Measurements from ENCODE around the gene FOXK2. TPM values are rescaled to one million over a fixed set of nuclear protein-coding genes. Genes with fewer than 3 reads are reported as not detected.

The FOXK2 gene
- 43.0 TPM for total RNA-seq

GRCh38 chr17:82518826-82519810 is at the start of gene FOXK2:
FOXK2 (plus strand) TSS chr17:82519732; CDS start chr17:82519889, 157 bp downstream.

GRCh38 chr17:82648165-82648668 is 128.7 kb downstream of the FOXK2 start, which contains the start of gene WDR45B:
WDR45B (minus strand) TSS chr17:82648444; CDS start chr17:82648340, 104 bp downstream.

Other genes with a start within 250 kb of the FOXK2 start
- gene CSNK1D, start 246.0 kb upstream of the FOXK2 start, total RNA-seq, result 82.4 TPM
- 0.99 TPM for gene CD7, start 202.1 kb upstream of the FOXK2 start, total RNA-seq
- 6.6 TPM for gene SECTM1, start 186.0 kb upstream of the FOXK2 start, total RNA-seq
- gene TEX19, start 160.5 kb upstream of the FOXK2 start, total RNA-seq, result not detected
- gene UTS2R, start 148.0 kb upstream of the FOXK2 start, total RNA-seq, result 3.2 TPM
- gene HEXD, start 101.4 kb upstream of the FOXK2 start, total RNA-seq, result 42.7 TPM
- gene OGFOD3, start 101.1 kb upstream of the FOXK2 start, total RNA-seq, result 32.9 TPM
- gene CYBC1, start 69.0 kb upstream of the FOXK2 start, total RNA-seq, result 54.4 TPM
- gene NARF, start 61.0 kb upstream of the FOXK2 start, total RNA-seq, result 78.2 TPM
- gene WDR45B, start 128.7 kb downstream of the FOXK2 start, total RNA-seq, result 68.2 TPM
- 27.8 TPM for gene RAB40B, start 179.0 kb downstream of the FOXK2 start, total RNA-seq
- 51.3 TPM for gene FN3KRP, start 197.0 kb downstream of the FOXK2 start, total RNA-seq
- 19.8 TPM for gene FN3K, start 215.9 kb downstream of the FOXK2 start, total RNA-seq
- 63.9 TPM for gene TBCD, start 232.3 kb downstream of the FOXK2 start, total RNA-seq

Measured in camera-type eye (tissue), 1 donor.